NT2/D1 (cell line): ENCODE measurements around the gene AQP1.

Experiments
- DNase-seq: peaks from one replicate; pipeline ENCODE4 v3.0.0-alpha.2; 2011; ENCODE audit warnings: low read depth, low spot score
- H3K27me3 ChIP-seq: 2 replicates; pipeline ENCODE4 v1.6.0; 2011; ENCODE audit warnings: mild to moderate bottlenecking; ENCODE audit not compliant: insufficient read length, insufficient read depth
- H3K36me3 ChIP-seq: 2 replicates; pipeline ENCODE4 v1.6.1; 2011; ENCODE audit warnings: mild to moderate bottlenecking, low read length, mixed read lengths; ENCODE audit not compliant: insufficient read depth, insufficient read length
- H3K4me1 ChIP-seq: 2 replicates; pipeline ENCODE4 v1.5.1; 2011; ENCODE audit not compliant: insufficient read depth, insufficient read length
- H3K4me3 ChIP-seq: 2 replicates; pipeline ENCODE4 v1.5.1; 2011; ENCODE audit warnings: low read depth; ENCODE audit not compliant: insufficient read length
- H3K9ac ChIP-seq: 2 replicates; pipeline ENCODE4 v1.6.0; 2011; ENCODE audit warnings: low read depth; ENCODE audit not compliant: insufficient read length
- H3K9me3 ChIP-seq: 2 replicates; pipeline ENCODE4 v1.5.1; 2011; ENCODE audit warnings: mild to moderate bottlenecking, low read length; ENCODE audit not compliant: insufficient read depth
- SUZ12 ChIP-seq: IDR thresholded peaks from 2 replicates; pipeline ENCODE4 v1.6.1; 2011; ENCODE audit not compliant: insufficient read length, insufficient read depth; ENCODE audit errors: extremely low read depth
- YY1 ChIP-seq: IDR thresholded peaks from 2 replicates; pipeline ENCODE4 v1.6.1; 2011; ENCODE audit not compliant: insufficient read length, insufficient read depth
- ZNF274 ChIP-seq: IDR thresholded peaks from 2 replicates; pipeline ENCODE4 v1.6.1; 2011; ENCODE audit warnings: mild to moderate bottlenecking, low read depth, low read length

The AQP1 gene

DNA sequence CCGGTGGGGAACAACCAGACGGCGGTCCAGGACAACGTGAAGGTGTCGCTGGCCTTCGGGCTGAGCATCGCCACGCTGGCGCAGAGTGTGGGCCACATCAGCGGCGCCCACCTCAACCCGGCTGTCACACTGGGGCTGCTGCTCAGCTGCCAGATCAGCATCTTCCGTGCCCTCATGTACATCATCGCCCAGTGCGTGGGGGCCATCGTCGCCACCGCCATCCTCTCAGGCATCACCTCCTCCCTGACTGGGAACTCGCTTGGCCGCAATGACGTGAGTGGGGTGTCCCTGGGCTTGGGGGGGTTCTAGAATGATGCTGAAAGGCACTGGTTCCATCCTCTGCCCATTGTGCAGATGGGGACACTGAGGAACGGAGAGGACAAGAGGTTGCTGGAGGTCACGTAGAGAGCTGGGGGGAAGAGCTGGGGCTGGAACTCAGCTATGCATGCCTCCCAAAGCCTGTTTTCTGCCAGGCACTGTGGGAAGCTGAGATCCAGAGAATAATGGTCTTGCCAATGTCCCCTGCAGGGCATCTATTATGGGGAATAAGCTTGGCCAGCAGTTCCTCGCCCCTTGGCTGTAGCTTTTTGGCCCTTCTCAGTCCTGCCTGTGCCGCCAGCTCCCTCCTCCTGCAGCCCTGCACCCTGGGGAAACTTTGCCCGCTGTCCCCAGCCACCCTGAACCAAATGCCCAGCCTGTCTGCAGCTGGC, 523 bp downstream of the AQP1 start:
- Histone ChIP-seq H3K4me1 (peaks cover 23% of the 10 kb centered on the region), H3K9ac (no peak overlapping the region), H3K9me3 (no peaks in the 10 kb centered on the region), H3K36me3 (no peaks in the 10 kb centered on the region), H3K4me3 (no peak overlapping the region), H3K27me3 (no peaks in the 10 kb centered on the region)
- TF ChIP-seq YY1 (no peak), ZNF274 (no peak), SUZ12 (no peak)
- no peak for DNase-seq

DNA sequence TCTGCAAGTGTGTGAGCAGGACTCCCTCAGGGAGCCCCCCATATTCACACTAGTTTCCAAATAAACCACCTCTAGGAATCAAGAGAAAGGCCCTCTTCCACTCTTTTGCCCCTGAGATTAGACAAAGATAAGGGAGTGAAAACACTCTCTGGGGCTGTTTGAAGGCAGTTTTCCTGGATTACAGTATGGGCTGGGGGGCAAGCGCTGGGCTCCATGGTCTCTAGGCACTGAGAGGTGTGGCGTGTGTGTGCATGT, 1.0 kb downstream of the AQP1 start:
- DNase-seq: no peak
- H3K9ac ChIP-seq: no peak overlapping the region
- TF ChIP-seq SUZ12 (no peak), YY1 (no peak)
- no peaks in the 10 kb centered on the region for H3K9me3 ChIP-seq
- no peaks in the 10 kb centered on the region for H3K27me3 ChIP-seq
- no peak overlapping the region for H3K4me3 ChIP-seq
- H3K4me1 ChIP-seq: peaks cover 23% of the 10 kb centered on the region
- H3K36me3 ChIP-seq: no peaks in the 10 kb centered on the region

DNA sequence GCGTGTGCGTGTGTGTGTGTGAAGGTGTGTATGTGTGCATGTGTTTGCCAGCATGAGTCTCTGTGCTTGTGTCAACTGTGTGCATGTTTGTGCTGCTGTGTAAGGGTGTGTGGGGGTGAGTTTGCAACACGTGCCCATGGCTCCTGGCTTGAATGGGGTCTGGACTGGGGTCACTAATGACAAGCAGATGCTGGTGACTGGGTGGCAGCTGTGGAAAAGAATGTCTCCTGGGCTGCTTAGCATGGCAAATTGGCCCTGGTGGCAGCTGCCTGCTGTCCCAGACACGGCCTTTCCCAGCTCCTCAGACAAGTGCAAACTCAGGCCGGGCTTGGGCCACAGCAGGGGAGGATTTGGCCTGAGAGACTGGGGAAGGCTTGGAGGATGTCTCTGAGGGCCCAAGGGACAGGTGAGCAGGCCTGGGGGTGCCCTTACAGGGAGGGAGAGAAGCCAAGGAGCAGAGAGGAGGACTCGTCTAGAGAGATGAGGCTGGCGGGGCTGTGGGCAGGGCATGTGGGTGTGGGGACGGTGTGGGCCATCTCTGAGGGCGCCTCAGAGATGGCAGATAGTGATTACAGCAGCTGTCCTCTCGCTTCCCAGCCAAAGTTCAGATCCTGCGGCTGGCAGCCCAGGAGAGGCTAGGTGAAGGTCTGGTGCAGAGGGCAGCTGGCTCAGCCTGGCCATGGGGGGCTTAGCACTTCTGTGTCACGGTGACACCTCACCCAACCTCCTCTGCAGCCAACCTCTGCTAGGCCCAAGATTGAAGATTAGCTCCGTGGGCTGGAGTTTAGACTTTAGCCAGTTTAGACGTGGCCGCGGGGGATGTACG, 1.5 kb downstream of the AQP1 start:
- Histone ChIP-seq H3K9me3 (no peaks in the 10 kb centered on the region), H3K4me1 (peaks cover 23% of the 10 kb centered on the region), H3K4me3 (no peak overlapping the region), H3K36me3 (no peaks in the 10 kb centered on the region), H3K9ac (no peak overlapping the region), H3K27me3 (no peaks in the 10 kb centered on the region)
- no peak for DNase-seq
- TF ChIP-seq YY1 (no peak), SUZ12 (no peak), ZNF274 (no peak)

DNA sequence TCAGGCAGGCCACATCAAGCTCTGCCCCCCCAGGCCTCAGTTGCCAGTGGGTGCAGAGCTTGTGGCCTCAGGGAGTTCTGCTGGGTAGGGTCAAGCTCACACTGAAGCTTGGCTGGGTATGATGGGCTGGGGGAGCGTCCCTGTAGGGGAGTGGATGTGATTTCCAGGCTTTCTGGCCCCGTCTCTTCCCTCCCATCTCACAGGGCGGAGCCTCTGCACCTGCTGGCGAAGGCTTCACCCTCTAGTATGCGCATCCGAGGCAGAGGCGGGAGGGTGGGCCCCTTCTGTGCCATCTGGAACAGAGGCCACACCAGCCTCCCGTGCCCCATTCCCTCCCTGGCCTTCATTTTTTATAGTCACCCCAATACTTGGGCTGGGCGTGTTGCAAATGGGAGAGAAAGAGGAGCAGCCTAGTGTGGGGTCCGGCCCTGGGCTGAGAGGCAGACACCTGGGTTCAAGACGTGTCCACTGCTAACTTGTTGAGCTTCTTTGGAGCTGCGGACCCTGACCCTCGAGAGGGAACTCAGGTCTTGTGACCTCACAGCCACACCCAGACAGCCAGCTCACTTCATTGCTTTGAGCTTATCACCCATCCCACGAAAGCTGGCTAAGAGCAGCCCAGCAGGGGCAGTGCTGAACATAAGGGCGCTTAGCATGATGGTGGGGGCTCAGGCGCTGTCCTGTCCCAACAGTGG, 2.3 kb downstream of the AQP1 start:
- Histone ChIP-seq H3K9me3 (no peaks in the 10 kb centered on the region), H3K9ac (no peak overlapping the region), H3K27me3 (no peaks in the 10 kb centered on the region), H3K4me3 (no peak overlapping the region), H3K36me3 (no peaks in the 10 kb centered on the region), H3K4me1 (peaks cover 23% of the 10 kb centered on the region)
- TF ChIP-seq ZNF274 (no peak), SUZ12 (no peak), YY1 (no peak)
- DNase-seq: no peak

DNA sequence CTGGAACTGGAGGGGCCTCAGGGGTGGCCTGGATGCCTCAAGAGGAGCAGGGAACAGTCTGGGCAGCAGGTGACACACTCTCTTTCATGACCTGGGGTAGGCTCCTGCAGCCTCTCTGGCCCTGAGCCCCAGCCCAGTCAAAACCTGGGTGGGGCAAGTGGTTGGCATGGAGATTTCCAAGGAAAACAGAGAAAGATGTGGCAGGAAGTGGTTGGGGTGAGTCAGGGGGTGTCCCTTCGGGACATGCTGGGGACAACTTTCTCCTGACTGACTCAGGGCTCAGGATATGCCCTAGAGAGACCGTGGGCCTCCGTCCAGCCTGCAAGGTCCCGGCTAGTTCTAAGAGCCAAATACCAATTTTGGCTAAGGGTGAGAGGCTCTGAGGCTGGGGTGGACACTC, 2.9 kb downstream of the AQP1 start:
- Histone ChIP-seq H3K4me3 (no peak overlapping the region), H3K4me1 (peaks cover 22% of the 10 kb centered on the region), H3K9ac (no peak overlapping the region), H3K36me3 (no peaks in the 10 kb centered on the region), H3K9me3 (no peaks in the 10 kb centered on the region), H3K27me3 (no peaks in the 10 kb centered on the region)
- no peak for TF ChIP-seq YY1
- no peak for TF ChIP-seq SUZ12
- TF ChIP-seq ZNF274: no peak
- DNase-seq: no peak

DNA sequence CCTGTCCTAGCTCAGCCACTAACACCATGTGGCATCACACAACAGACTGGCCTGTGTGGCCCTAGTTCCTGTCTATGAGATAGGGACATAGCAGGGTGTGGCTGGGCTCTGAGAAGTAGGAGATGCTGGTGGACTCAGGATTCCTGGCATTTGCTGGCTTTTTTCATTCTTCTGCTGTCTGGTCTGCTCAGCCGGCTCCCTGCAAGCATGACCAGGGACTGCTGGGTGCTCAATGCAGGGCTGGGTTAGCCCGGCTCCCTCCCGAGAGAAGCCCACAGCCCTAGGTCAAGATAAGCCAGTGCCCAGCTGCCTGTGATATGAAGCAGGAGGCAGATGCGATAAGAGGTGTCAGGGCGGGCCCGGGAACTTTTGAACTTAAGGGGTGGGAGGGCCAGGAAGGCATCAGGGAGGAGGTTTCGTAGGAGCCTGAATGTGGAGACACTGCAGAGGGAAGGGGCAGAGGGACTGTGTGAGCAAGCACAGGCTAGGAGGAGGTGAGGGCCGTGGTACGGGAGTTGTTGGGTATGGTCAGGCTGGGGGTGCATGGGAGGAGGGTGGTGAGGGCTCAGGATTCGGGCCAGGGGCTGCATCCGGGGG, 3.5 kb downstream of the AQP1 start:
- DNase-seq: no peak
- H3K4me3 ChIP-seq: no peak overlapping the region
- no peaks in the 10 kb centered on the region for H3K27me3 ChIP-seq
- H3K4me1 ChIP-seq: peaks cover 22% of the 10 kb centered on the region
- no peak overlapping the region for H3K9ac ChIP-seq
- no peaks in the 10 kb centered on the region for H3K36me3 ChIP-seq
- TF ChIP-seq ZNF274 (no peak), SUZ12 (no peak), YY1 (no peak)
- H3K9me3 ChIP-seq: no peaks in the 10 kb centered on the region

DNA sequence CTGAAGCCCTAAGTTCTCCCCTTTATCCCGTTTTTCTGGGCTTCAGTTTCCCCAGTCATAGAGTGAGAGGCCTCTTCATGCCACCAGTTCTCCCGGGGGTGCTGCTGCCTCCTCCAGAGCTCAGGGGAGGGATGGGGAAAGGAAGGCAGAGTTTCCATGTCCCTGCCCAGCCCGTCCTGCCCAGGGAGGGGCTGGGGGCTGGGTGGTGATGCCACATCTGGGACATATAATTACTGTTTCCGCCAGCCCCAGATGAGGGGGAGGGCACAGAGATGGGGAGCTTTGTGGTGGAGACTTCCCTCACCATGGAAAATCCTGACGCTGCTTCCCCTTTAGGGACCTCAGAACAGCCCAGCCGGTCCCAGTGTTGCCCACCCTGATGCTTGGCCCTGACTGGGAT, 4.1 kb downstream of the AQP1 start:
- no peak for DNase-seq
- H3K27me3 ChIP-seq: no peaks in the 10 kb centered on the region
- no peaks in the 10 kb centered on the region for H3K9me3 ChIP-seq
- no peaks in the 10 kb centered on the region for H3K36me3 ChIP-seq
- no peak overlapping the region for H3K4me3 ChIP-seq
- H3K9ac ChIP-seq: no peak overlapping the region
- H3K4me1 ChIP-seq: peaks cover 26% of the 10 kb centered on the region
- TF ChIP-seq ZNF274 (no peak), YY1 (no peak), SUZ12 (no peak)
